Upper lobe of right lung (tissue), 1 donor: Measurements from ENCODE around the gene ATAD3C. TPM values are rescaled to one million over a fixed set of nuclear protein-coding genes. Genes with fewer than 3 reads are reported as not detected.

ENCODE experiments used
- ATAC-seq: fragments of 200-7000 bp; cut with Tn5 transposase; one replicate; pipeline ENCODE4 v1.9.1; 2020; ENCODE audit warnings: mild to moderate bottlenecking, moderate library complexity
- DNase-seq: peaks from one replicate; pipeline ENCODE4 v3.0.0-alpha.2; 2020
- H3K27ac ChIP-seq: fragments of 200-600 bp; one replicate; pipeline ENCODE4 v1.8.0; 2022
- H3K27me3 ChIP-seq: fragments of 200-600 bp; one replicate; pipeline ENCODE4 v1.8.0; 2022; ENCODE audit warnings: mild to moderate bottlenecking
- H3K36me3 ChIP-seq: fragments of 200-600 bp; one replicate; pipeline ENCODE4 v1.8.0; 2022
- H3K4me1 ChIP-seq: fragments of 200-600 bp; one replicate; pipeline ENCODE4 v1.8.0; 2022
- H3K4me3 ChIP-seq: fragments of 200-600 bp; one replicate; pipeline ENCODE4 v1.8.0; 2022; ENCODE audit warnings: mild to moderate bottlenecking
- H3K9me3 ChIP-seq: fragments of 200-600 bp; one replicate; pipeline ENCODE4 v1.8.0; 2022
- intact Hi-C: fragments of 100-400 bp; cut with DNase I; formaldehyde crosslinking; loops from one replicate; pipeline ENCODE4 v1.11.0; 2022
- long read RNA-seq: library from polyadenylated mRNA; unstranded; transcript quantifications from one replicate; pipeline ENCODE4 v2.0.0, GENCODE V29; 2021
- total RNA-seq: library from RNA; stranded (reverse); fragmentation: NEBNext Ultra II Directional; extraction: Animal tissue kit (Norgen Biotek cat#: 25700); gene quantifications from one replicate; pipeline ENCODE4 v1.2.1, GENCODE V29; 2021
- TF ChIP-seq, protein P1 (sequence below): fragments of 200-600 bp; IDR thresholded peaks from one replicate; pipeline ENCODE4 v1.8.0; 2022; ENCODE audit warnings: antibody characterized with exemption
- donor health status: DM: no; HTN: yes; CAD: no; lungs with severe emphysema.

Gene ATAD3C, protein sequence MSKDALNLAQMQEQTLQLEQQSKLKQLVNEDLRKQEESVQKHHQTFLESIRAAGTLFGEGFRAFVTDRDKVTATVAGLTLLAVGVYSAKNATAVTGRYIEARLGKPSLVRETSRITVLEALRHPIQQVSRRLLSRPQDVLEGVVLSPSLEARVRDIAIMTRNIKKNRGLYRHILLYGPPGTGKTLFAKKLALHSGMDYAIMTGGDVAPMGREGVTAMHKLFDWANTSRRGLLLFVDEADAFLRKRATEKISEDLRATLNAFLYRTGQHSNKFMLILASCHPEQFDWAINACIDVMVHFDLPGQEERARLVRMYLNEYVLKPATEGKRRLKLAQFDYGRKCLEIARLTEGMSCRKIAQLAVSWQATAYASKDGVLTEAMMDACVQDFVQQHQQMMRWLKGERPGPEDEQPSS
- 10.4 TPM for total RNA-seq
- long read RNA-seq, transcript ATAD3C-203 (2 exons, 506 nt), result major isoform, 7 of 11 reads
- long read RNA-seq, partial matches to known transcripts, result 0 of 11 reads
- long read RNA-seq, other reads (novel, unspliced or antisense), result 4 of 11 reads

- ATAC-seq, result no peak
Observed at GRCh38 chr1:1449099-1449739, at the start of gene ATAD3C. ATAD3C (plus strand) TSS chr1:1449689; CDS start chr1:1450684, 995 bp downstream.

DNA sequence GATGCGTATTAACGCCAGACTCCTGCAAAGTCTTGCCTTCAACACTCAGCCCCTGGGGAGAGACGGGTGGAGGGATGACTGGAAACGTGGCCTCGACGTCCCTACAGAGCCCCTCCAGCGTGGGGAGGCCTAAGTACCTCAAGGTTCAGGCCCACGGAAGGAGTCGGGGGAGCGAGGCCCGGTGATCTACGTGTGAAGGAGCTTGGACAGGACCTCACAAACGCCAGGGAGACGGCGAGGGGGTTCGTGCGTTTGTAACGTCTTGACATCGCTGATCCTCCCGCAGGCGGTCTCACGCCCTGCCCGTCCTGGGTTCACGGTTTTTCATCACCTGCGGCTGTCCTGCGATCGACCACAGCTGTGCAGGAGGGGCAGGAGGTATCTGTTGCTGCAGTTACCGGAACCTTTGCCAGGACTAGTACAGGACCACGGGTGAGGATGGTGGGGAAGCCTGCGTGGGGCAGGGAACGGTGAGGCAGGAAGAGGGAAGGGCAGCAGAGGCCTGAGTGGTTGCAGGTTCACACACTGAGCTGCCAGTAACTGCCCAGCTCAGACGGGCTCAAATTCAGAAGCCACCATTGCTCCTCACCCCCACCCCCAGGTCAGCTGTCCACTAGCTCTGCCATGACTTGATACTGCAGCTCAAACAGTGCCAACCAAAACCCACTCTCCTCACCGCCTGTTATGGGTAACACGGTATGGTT is 49.5 kb upstream of the ATAD3C start:
- Histone ChIP-seq H3K36me3 (peaks cover 68% of the 10 kb centered on the region), H3K27ac (peak overlapping the region; percentile 94), H3K9me3 (no peaks in the 10 kb centered on the region), H3K27me3 (no peaks in the 10 kb centered on the region), H3K4me3 (peak overlapping the region; percentile 99), H3K4me1 (peaks cover 22% of the 10 kb centered on the region)
- DNase-seq (no peak), ATAC-seq (no peak)
- TF ChIP-seq, protein P1, sequence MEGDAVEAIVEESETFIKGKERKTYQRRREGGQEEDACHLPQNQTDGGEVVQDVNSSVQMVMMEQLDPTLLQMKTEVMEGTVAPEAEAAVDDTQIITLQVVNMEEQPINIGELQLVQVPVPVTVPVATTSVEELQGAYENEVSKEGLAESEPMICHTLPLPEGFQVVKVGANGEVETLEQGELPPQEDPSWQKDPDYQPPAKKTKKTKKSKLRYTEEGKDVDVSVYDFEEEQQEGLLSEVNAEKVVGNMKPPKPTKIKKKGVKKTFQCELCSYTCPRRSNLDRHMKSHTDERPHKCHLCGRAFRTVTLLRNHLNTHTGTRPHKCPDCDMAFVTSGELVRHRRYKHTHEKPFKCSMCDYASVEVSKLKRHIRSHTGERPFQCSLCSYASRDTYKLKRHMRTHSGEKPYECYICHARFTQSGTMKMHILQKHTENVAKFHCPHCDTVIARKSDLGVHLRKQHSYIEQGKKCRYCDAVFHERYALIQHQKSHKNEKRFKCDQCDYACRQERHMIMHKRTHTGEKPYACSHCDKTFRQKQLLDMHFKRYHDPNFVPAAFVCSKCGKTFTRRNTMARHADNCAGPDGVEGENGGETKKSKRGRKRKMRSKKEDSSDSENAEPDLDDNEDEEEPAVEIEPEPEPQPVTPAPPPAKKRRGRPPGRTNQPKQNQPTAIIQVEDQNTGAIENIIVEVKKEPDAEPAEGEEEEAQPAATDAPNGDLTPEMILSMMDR, result no peak
- intact Hi-C loops, result no loop called here

More at GRCh38 chr1:1449099-1449739, at the start of gene ATAD3C:
- Histone ChIP-seq H3K9me3 (no peaks in the 10 kb centered on the region), H3K4me3 (no peak within 1 kb of the TSS), H3K27me3 (no peaks in the 10 kb centered on the region), H3K4me1 (no peaks in the 10 kb centered on the region), H3K27ac (no peak within 1 kb of the TSS), H3K36me3 (no peaks in the 10 kb centered on the region)
- TF ChIP-seq, protein P1, result no peak
- intact Hi-C loops, result no loop called here
- DNase-seq, result no peak

DNA sequence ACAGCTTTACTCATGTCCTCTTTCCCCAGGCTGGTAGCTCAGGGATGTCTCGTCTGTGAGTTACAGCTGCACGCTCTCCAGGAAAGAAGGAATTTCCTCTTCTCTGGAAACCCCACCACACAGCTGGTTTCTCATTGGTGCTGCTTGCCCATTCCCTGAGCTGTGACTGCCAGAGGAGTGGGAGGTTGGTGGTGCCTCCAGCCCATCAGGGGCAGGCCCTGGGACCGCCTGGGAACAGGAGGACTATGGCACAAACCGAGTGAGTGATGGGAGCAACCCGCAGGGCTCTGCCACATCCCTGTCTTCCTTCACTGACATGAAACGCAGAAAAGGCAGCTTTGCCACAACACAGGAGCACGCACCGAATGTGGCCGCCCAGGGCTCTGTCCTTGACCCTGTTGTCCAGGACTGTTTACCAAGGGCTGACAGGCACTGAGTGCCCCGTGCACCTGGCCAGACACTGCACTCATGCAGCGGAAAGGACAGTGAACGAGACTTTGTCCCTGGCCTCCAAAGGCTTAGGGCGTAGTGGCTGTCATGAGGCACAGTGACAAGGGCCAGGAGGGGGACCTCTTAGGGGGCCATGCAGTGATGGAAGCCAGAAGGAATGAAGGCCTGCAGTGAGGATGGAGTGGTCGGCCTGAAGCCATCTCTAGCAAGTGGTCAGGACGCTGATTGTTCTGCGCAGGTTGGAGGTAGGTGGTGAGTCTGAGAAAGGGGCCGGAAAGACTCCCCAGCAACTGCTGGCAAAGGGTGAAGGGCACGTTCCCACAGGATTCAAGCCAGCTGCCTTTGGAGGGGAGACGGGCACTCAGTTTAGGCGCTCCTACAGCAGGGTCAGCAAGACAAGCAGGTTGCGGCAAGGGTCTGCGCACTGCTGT is 48.7 kb upstream of the ATAD3C start:
- H3K27me3 ChIP-seq, result no peaks in the 10 kb centered on the region
- H3K27ac ChIP-seq, result peak overlapping the region; percentile 94
- H3K9me3 ChIP-seq, result no peaks in the 10 kb centered on the region
- no peak for ATAC-seq
- TF ChIP-seq, protein P1, result no peak
- peak overlapping the region; percentile 99 for H3K4me3 ChIP-seq
- DNase-seq, result no peak
- peaks cover 25% of the 10 kb centered on the region for H3K4me1 ChIP-seq
- intact Hi-C loops, result no loop called here
- peaks cover 68% of the 10 kb centered on the region for H3K36me3 ChIP-seq

- peaks cover 66% of the 10 kb centered on the region for H3K36me3 ChIP-seq
- H3K9me3 ChIP-seq, result no peaks in the 10 kb centered on the region
- peaks cover 31% of the 10 kb centered on the region for H3K4me1 ChIP-seq
- no peak for DNase-seq
- ATAC-seq, result no peak
- TF ChIP-seq, protein P1, result no peak
- H3K4me3 ChIP-seq, result no peak overlapping the region
- H3K27ac ChIP-seq, result no peak overlapping the region
- no peaks in the 10 kb centered on the region for H3K27me3 ChIP-seq
- intact Hi-C loops, result no loop called here
Observed at GRCh38 chr1:1401457-1402010, 48.0 kb upstream of the ATAD3C start.
